HG03025 (cell line): ENCODE results near the gene DCAF8.

Experiments used
- ATAC-seq: cut with Tn5 transposase; IDR thresholded peaks from one replicate; pipeline ENCODE4 v1.9.1; 2021; ENCODE audit warnings: mild to moderate bottlenecking, moderate library complexity; ENCODE audit not compliant: unreplicated experiment, low FRiP score

DCAF8 gene

GRCh38 chr1:160206421-160207117 is 55.8 kb downstream of the DCAF8 start:
- no peak for ATAC-seq

GRCh38 chr1:160206036-160206389 is 56.3 kb downstream of the DCAF8 start:
- no peak for ATAC-seq

GRCh38 chr1:160205242-160206035 is 56.9 kb downstream of the DCAF8 start, which contains the start of gene PEA15:
Gene PEA15, plus strand, starts transcription at chr1:160205384. Its CDS starts 6,161 bp downstream, at chr1:160211545.
- no peak for ATAC-seq

- ATAC-seq, result no peak
Measured at GRCh38 chr1:160204526-160205241, 57.7 kb downstream of the DCAF8 start.

- ATAC-seq, result no peak
Measured at GRCh38 chr1:160200786-160201185, 61.6 kb downstream of the DCAF8 start.

- ATAC-seq, result no peak
Measured at GRCh38 chr1:160197231-160197630, 65.1 kb downstream of the DCAF8 start.

GRCh38 chr1:160196143-160196542 is 66.2 kb downstream of the DCAF8 start:
- no peak for ATAC-seq

GRCh38 chr1:160194737-160195059 is 67.7 kb downstream of the DCAF8 start:
- no peak for ATAC-seq

GRCh38 chr1:160193832-160194736 is 68.3 kb downstream of the DCAF8 start:
- ATAC-seq, result no peak

- ATAC-seq, result no peak
Measured at GRCh38 chr1:160193091-160193819, 69.1 kb downstream of the DCAF8 start.

- no peak for ATAC-seq
Measured at GRCh38 chr1:160192234-160192633, 70.1 kb downstream of the DCAF8 start.

GRCh38 chr1:160191756-160192155 is 70.6 kb downstream of the DCAF8 start:
- no peak for ATAC-seq

- ATAC-seq, result no peak
Measured at GRCh38 chr1:160189649-160190625, 72.4 kb downstream of the DCAF8 start, which contains the start of gene CASQ1. Gene CASQ1, plus strand, starts transcription at chr1:160190575. Its CDS starts 177 bp downstream, at chr1:160190752.

GRCh38 chr1:160188341-160188740 is 74.0 kb downstream of the DCAF8 start:
- no peak for ATAC-seq

GRCh38 chr1:160187407-160187806 is 74.9 kb downstream of the DCAF8 start:
- ATAC-seq, result no peak

GRCh38 chr1:160186729-160187128 is 75.6 kb downstream of the DCAF8 start:
- ATAC-seq, result no peak

GRCh38 chr1:160186246-160186645 is 76.1 kb downstream of the DCAF8 start:
- ATAC-seq, result no peak

GRCh38 chr1:160179336-160179735 is 83.0 kb downstream of the DCAF8 start:
- ATAC-seq, result no peak
